SW480 (cell line): ENCODE results near the gene CAPZA1.

ENCODE experiments used
- DNase-seq: peaks from one replicate; pipeline ENCODE4 v3.0.0-alpha.2; 2016; ENCODE audit warnings: low spot score

The CAPZA1 gene

GRCh38 chr1:112715264-112716053, 95.8 kb downstream of the CAPZA1 start, which contains the start of gene PPM1J:
PPM1J (minus strand) TSS chr1:112715332; CDS start chr1:112715301, 31 bp downstream.
- DNase-seq = peak; percentile 88

DNA sequence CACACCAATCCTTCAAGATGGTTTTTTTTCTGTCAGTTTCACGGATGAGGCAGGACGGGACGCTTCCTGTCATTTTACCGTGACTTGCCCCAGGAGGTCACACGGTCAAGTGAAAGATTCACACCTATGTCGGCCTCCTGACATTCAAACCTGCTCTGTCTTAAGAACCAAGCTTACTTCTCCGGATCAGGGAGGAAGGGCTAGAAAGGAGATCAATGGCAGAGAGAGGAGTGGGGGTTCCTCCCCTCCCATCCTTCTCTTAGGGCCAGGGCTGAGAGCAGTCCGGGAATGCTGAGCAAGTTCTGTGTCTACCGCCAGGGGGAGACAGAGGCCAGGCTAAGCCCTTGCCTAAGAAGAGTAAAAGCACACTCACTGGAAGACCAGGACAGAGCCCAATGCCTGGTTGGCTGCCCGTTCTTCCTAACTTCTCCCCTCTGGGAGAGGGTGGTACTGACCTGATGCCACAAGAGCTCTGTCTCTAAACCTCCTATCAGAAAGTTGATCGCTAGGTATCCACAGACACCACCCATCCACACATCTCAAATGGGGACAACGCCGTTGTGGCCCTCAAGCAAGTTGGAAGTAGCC, 96.6 kb downstream of the CAPZA1 start:
- DNase-seq = peak; percentile 82

DNA sequence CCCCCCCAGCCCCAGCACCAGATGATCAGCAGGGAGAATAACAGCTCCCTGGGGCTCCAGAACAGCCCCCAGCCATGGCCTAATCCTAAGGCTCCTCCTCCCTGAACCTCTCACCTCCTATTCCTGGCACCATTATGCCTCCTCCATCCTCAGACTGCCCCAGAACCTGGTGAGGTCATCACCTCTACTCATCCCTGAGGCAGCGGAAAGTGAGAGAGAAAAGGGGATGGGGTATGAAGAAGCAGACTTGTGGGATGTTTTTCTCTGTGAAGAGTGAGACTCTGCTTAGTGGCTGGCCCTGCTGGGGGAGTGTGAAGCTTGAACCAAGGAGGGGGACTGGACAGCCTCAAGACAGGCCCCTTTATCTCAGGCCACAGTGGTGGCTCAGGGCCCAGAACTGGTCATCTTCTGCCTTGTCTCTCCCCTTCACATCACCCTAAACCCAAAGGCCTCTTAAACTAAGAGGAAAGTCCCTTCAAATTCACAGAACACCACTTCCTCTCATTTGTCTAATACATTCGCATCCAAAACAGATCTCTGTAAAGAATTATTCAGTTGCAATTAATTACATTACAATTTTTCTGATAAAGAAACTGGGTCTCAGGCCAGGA, 97.7 kb downstream of the CAPZA1 start:
- no peak for DNase-seq

- DNase-seq = peak; percentile 70
Observed at GRCh38 chr1:112718691-112719418, 99.2 kb downstream of the CAPZA1 start.

GRCh38 chr1:112719706-112720105, 100.1 kb downstream of the CAPZA1 start:
- DNase-seq = no peak

GRCh38 chr1:112720800-112721199, 101.2 kb downstream of the CAPZA1 start:
- DNase-seq = no peak
